Measurements from ENCODE around the gene ZFHX3.

The ZFHX3 gene

DNA sequence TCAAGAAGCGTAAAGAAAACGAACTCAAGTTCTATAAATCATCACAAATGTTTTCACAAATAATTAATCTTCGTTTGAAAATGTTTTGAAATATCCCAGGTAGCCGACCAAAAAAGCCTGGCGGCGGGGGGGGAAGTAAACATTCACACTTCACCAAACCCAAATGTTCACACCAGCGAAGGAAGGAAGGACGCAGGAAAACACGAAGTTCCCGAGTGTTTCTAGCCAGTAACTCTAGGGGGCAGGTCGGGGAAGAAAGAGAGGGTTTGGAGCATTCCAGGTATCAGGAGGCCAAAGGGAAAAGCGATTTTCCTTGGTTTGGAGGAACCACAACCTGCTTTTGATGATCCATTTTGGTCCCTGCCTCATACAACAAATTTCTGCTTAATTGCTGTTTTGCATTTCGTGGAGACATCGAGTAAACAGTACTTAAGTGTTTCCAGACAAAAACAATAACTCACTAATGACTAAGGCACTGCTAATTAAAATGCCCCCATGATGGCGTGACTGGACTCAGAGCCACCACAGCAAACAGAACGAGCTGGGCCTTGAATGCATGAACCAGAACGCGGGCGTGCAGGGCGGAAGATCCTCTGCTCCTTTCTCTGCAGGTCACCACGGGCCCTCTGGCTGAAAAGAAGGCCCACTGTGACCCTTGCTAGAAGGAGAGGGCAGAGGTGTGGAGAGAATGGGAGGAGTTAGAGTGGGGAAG, 16.6 kb downstream of the ZFHX3 start:
- H3K27ac ChIP-seq (ENCODE audit: low read length), result no peak overlapping the region
- no peak overlapping the region for H3K9ac ChIP-seq (ENCODE audit: low read depth, low read length)
- H3K4me1 ChIP-seq (ENCODE audit: insufficient read depth, low read length), result peaks cover 36% of the 10 kb centered on the region
- no peaks in the 10 kb centered on the region for H3K9me3 ChIP-seq (ENCODE audit: insufficient read depth, low read depth, low read length)
- no peak overlapping the region for H3K4me3 ChIP-seq (ENCODE audit: low read length)
- peaks cover 99% of the 10 kb centered on the region for H3K27me3 ChIP-seq (ENCODE audit: insufficient read depth, low read length)
- H3K36me3 ChIP-seq (ENCODE audit: insufficient read depth, low read depth, low read length), result no peaks in the 10 kb centered on the region

DNA sequence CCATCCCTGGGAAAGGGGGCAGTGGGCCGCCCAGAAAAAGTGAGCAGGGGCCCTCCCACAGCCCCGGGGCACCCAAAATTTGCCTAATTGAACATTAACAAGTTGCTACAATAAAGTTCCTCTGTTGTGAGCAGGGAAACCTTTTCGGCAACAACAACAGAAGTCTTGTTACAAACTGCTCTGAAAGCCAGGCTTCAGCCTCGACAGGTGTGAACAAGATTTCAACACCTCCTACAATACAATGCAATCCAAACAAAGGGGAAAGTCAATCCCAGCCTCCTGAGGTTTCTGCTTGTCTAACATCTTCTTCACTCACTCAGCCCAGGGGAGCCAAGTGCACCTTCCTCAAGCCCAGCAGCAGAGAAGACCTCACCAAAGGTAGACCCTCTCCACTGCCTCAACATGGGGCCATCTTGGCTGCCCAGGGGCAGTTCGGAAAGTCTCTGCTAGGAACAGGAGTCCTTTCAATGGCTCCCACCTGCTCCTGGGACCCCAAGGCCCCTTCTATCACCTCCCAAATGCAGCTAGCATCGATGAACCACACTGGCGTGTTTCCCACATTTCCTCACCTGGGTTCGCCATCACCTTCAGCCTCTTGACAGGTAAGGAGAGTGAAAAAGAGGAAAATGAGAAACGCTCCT, 19.1 kb downstream of the ZFHX3 start:
- Histone ChIP-seq H3K27me3 (ENCODE audit: insufficient read depth, low read length) (peaks cover 97% of the 10 kb centered on the region), H3K4me1 (ENCODE audit: insufficient read depth, low read length) (peaks cover 18% of the 10 kb centered on the region), H3K9me3 (ENCODE audit: insufficient read depth, low read depth, low read length) (no peaks in the 10 kb centered on the region), H3K36me3 (ENCODE audit: insufficient read depth, low read depth, low read length) (no peaks in the 10 kb centered on the region), H3K27ac (ENCODE audit: low read length) (no peak overlapping the region), H3K9ac (ENCODE audit: low read depth, low read length) (no peak overlapping the region), H3K4me3 (ENCODE audit: low read length) (no peak overlapping the region)

DNA sequence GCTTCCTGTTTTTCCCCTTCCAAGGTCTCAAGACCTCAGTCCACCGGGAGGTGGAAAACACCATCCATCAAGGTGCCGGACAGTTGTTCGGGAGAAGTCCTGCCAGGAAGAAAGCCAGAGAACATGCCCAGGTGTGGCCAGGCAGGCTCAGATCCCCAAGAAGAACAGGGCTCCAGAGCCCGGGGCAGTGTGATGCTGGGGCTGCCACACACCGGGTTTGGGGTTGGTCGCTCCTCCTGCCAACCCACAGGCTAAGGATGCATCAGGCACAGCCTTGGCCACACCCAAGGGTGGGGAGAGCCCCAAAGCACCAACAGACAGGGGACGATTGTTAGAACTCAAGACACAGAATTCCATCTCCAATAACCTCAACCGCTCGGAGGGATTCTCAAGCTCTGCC, 19.7 kb downstream of the ZFHX3 start:
- peaks cover 15% of the 10 kb centered on the region for H3K4me1 ChIP-seq (ENCODE audit: insufficient read depth, low read length)
- H3K9me3 ChIP-seq (ENCODE audit: insufficient read depth, low read depth, low read length), result no peaks in the 10 kb centered on the region
- H3K36me3 ChIP-seq (ENCODE audit: insufficient read depth, low read depth, low read length), result no peaks in the 10 kb centered on the region
- peaks cover 98% of the 10 kb centered on the region for H3K27me3 ChIP-seq (ENCODE audit: insufficient read depth, low read length)
- H3K4me3 ChIP-seq (ENCODE audit: low read length), result no peak overlapping the region
- H3K27ac ChIP-seq (ENCODE audit: low read length), result no peak overlapping the region
- H3K9ac ChIP-seq (ENCODE audit: low read depth, low read length), result no peak overlapping the region

DNA sequence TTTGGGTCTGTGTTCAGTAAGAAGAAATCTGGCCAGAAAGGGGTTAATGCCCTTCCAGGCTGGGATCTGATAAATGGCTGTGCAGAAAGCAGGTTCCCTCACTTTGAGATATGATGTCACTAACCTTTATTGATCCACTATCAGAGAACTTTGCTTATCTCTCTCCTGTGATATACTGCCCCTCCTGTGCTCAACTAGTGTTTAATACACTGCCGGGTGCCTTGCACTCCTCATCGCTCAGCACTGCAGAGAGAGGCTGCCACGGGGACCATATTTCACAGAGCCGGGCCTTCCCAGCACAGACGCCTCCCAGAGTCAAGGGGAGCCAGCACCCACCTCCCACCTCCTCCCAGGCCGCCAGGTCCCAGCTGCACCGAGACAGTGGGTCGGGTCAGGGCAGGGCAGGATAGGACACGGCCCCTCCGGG, 20.2 kb downstream of the ZFHX3 start:
- Histone ChIP-seq H3K4me3 (ENCODE audit: low read length) (no peak overlapping the region), H3K9me3 (ENCODE audit: insufficient read depth, low read depth, low read length) (no peaks in the 10 kb centered on the region), H3K27ac (ENCODE audit: low read length) (no peak overlapping the region), H3K4me1 (ENCODE audit: insufficient read depth, low read length) (peaks cover 11% of the 10 kb centered on the region), H3K36me3 (ENCODE audit: insufficient read depth, low read depth, low read length) (no peaks in the 10 kb centered on the region), H3K27me3 (ENCODE audit: insufficient read depth, low read length) (peaks cover 94% of the 10 kb centered on the region), H3K9ac (ENCODE audit: low read depth, low read length) (no peak overlapping the region)

DNA sequence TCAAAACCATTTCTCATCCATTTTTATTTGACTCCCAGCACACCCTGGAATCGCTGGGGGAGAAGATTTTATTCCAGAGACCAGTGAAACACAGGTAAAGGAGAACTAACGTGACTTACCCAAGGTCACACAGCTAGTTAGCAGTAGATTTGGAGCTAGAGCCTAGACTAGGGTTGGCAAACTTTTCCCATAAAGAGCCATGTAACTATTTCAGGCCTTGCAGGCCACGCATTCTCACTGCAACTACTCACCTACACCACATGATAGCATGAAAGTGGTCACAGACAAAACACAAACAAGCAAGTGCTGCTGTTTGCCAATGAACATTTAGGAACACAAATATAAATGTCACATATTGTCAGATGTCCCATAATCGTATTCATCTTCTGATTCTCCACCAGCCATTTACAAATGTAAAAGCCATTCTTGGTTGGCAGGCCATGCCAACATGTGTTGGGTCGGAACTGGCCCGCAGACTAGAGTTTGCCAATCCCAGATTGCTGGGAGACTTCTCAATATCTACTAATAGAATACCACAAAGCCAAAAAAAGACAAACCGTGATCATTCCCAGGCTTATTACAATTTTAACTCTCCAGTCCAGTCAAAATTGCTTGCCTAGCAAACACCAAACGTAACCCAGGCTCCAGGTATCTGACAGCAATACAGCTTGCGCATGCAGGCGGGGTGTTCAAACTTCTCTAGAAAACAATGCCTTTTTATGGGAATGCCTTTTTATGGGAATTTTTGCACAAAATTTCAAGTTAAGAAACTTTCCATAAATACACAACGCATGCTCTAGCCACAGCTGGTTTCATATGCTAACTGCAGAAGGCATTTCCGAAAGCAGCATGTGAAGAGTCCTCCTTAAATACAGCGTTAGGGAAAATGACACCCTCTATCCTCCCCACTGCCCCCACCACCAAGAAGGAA, 20.9 kb downstream of the ZFHX3 start:
- no peaks in the 10 kb centered on the region for H3K9me3 ChIP-seq (ENCODE audit: insufficient read depth, low read depth, low read length)
- peaks cover 4% of the 10 kb centered on the region for H3K4me1 ChIP-seq (ENCODE audit: insufficient read depth, low read length)
- H3K27ac ChIP-seq (ENCODE audit: low read length), result no peak overlapping the region
- no peaks in the 10 kb centered on the region for H3K36me3 ChIP-seq (ENCODE audit: insufficient read depth, low read depth, low read length)
- peaks cover 93% of the 10 kb centered on the region for H3K27me3 ChIP-seq (ENCODE audit: insufficient read depth, low read length)
- H3K9ac ChIP-seq (ENCODE audit: low read depth, low read length), result no peak overlapping the region
- H3K4me3 ChIP-seq (ENCODE audit: low read length), result no peak overlapping the region

DNA sequence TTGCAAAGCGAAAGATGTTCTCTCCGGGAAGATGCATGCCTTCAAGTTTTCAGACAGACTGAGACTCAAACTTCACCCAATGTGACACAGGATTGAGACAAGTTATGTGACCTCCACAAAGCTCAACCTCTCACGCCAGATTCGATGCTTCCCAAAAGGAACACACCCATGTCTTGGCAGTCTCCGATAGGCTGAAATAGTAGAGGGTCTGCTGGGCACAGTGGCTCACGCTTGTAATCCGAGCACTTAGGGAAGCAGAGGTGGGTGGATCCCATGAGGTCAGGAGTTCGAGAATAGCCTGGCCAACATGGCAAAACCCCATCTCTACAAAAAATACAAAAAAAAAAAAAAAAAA, 22.1 kb downstream of the ZFHX3 start:
- H3K9ac ChIP-seq (ENCODE audit: low read depth, low read length), result no peak overlapping the region
- peaks cover 85% of the 10 kb centered on the region for H3K27me3 ChIP-seq (ENCODE audit: insufficient read depth, low read length)
- no peaks in the 10 kb centered on the region for H3K9me3 ChIP-seq (ENCODE audit: insufficient read depth, low read depth, low read length)
- H3K4me1 ChIP-seq (ENCODE audit: insufficient read depth, low read length), result no peaks in the 10 kb centered on the region; the same call in 1 of the 2 replicates
- no peak overlapping the region for H3K27ac ChIP-seq (ENCODE audit: low read length)
- no peak overlapping the region for H3K4me3 ChIP-seq (ENCODE audit: low read length)
- no peaks in the 10 kb centered on the region for H3K36me3 ChIP-seq (ENCODE audit: insufficient read depth, low read depth, low read length)

DNA sequence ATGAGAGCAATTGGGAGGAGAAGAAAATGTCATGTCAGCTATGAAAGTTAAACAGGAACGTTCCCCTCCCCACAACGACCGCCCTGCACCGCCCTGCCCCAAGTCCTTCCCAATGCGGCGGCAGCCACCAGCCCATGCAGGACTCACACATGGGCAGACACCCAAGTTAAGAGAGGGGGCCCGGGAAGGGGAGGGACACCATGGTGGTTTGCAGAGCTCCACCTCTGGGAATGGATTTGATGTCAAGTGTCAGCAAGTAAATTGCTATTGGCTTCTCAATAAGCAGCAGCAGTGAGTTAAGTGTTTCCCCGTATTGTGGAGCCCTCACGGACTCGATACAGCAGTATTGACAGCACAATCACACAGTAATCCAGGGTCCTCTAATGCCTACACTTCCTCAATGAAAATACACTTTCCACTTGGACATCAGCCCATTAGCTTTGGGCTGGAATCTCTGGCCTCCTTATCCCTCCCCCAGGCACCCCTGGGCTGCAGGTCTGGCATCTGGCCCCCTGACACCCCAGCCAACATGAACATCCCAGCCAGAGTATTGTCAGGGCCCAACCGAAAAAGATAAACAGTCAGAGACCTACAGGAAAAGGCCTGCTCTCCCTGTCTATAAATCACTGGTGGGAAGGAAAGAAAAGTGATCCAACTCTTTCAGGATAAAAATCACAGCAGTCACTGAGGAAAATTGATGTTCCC, 22.6 kb downstream of the ZFHX3 start:
- Histone ChIP-seq H3K36me3 (ENCODE audit: insufficient read depth, low read depth, low read length) (no peaks in the 10 kb centered on the region), H3K4me1 (ENCODE audit: insufficient read depth, low read length) (no peaks in the 10 kb centered on the region), H3K27me3 (ENCODE audit: insufficient read depth, low read length) (peaks cover 80% of the 10 kb centered on the region), H3K9ac (ENCODE audit: low read depth, low read length) (no peak overlapping the region), H3K4me3 (ENCODE audit: low read length) (no peak overlapping the region), H3K9me3 (ENCODE audit: insufficient read depth, low read depth, low read length) (no peaks in the 10 kb centered on the region), H3K27ac (ENCODE audit: low read length) (no peak overlapping the region)

DNA sequence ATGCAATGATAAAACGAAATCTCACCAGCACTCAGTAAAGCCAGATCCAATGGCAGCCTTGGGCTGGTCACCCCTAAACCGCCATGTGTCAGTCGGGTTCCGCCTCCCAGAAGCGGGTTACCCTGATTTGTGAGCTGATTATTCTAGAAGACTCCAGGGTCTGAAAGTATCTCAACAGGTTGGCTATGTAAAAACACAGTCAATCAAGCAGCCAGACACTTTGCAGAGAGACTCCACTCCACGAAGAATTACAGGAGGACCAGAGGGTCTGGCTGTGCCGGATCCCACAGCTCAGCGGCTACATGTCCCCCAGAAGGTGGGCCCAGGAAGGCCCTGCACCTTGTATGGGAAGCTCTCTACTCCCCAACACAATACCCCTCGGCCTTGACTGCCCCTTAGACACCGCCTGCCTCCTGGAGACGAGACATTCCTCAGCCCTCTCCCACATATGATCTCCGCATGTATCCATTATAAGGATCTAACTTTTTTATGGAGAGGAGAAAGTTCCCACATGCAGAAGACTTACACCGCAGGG, 23.3 kb downstream of the ZFHX3 start:
- H3K27me3 ChIP-seq (ENCODE audit: insufficient read depth, low read length), result peaks cover 77% of the 10 kb centered on the region
- H3K9ac ChIP-seq (ENCODE audit: low read depth, low read length), result no peak overlapping the region
- no peak overlapping the region for H3K27ac ChIP-seq (ENCODE audit: low read length)
- H3K4me1 ChIP-seq (ENCODE audit: insufficient read depth, low read length), result no peaks in the 10 kb centered on the region
- no peaks in the 10 kb centered on the region for H3K36me3 ChIP-seq (ENCODE audit: insufficient read depth, low read depth, low read length)
- no peaks in the 10 kb centered on the region for H3K9me3 ChIP-seq (ENCODE audit: insufficient read depth, low read depth, low read length)
- no peak overlapping the region for H3K4me3 ChIP-seq (ENCODE audit: low read length)

DNA sequence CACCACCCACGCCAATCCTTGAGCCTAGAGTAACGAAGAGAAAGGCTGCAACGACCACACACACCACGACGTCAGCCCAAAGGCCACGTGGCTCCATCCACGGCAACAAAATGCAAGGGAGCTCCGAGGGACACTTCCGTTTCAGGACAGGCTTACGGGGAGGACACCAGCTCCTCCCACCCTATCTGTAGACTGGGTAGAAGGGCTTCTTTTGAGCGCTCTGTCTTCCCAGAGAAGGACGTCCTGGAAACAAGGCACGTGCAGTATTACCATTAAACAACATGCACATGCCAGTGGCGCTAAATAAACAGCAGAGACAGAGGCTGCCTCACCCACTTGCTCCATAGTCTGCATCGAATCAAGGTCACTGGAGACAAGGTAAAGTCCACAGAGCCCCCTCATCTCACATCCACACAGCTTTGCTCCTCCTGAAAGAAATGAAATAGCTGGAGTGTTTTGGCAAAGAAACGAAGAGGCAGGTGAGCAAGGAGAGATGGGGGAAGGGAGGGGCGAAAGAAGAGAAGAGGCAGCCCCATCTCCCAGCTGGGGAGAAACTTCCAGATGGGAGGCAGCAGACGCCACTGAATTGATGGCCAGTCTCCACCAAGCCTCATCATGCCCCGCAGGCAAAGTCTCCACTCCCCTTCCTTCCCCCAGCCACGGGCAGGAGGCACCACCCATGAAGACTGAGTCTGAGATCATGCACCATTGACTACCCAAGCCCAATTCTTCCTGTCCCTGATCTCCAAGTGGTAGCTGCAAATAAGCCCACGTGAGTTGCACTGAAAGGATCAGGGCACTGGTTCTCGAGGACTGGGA, 24.0 kb downstream of the ZFHX3 start:
- H3K36me3 ChIP-seq (ENCODE audit: insufficient read depth, low read depth, low read length), result no peaks in the 10 kb centered on the region
- no peaks in the 10 kb centered on the region for H3K9me3 ChIP-seq (ENCODE audit: insufficient read depth, low read depth, low read length)
- no peak overlapping the region for H3K9ac ChIP-seq (ENCODE audit: low read depth, low read length)
- no peaks in the 10 kb centered on the region for H3K4me1 ChIP-seq (ENCODE audit: insufficient read depth, low read length)
- peaks cover 72% of the 10 kb centered on the region for H3K27me3 ChIP-seq (ENCODE audit: insufficient read depth, low read length)
- no peak overlapping the region for H3K27ac ChIP-seq (ENCODE audit: low read length)
- no peak overlapping the region for H3K4me3 ChIP-seq (ENCODE audit: low read length)

DNA sequence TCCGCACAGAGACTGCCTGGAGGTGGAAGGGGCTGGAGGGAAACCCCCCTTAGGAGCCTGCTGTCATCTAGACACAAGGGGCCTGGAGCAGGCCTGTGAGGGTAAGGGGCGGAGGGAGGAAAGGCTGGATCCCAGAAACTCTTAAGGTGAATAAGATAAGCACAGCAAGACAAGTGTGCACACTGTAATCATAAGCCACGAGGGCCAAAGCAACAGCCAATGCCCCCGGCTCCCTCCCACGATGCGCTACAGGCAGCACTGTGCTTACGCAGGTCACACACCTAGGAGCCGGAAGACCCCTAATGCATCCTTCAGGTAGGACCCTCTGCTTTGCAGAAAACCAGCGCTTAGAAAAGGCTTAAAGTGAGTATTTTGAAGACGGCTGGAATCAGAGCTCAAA, 24.6 kb downstream of the ZFHX3 start:
- Histone ChIP-seq H3K27ac (ENCODE audit: low read length) (no peak overlapping the region), H3K4me3 (ENCODE audit: low read length) (no peak overlapping the region), H3K36me3 (ENCODE audit: insufficient read depth, low read depth, low read length) (no peaks in the 10 kb centered on the region), H3K9ac (ENCODE audit: low read depth, low read length) (no peak overlapping the region), H3K9me3 (ENCODE audit: insufficient read depth, low read depth, low read length) (no peaks in the 10 kb centered on the region), H3K4me1 (ENCODE audit: insufficient read depth, low read length) (no peaks in the 10 kb centered on the region), H3K27me3 (ENCODE audit: insufficient read depth, low read length) (peaks cover 65% of the 10 kb centered on the region)

Measured in iPS-20b (cell line).